Gastroesophageal sphincter (tissue), 3 donors: Measurements from ENCODE around the gene OGFR.

Source experiments
- CTCF ChIP-seq, 4 experiments: fragments of 200-600 bp in 2 of 4; fragments of 450-650 bp in 2 of 4; sonication (generic) in 1 of 4; IDR thresholded peaks; one replicate each; pipeline ENCODE4 v1.5.1; 2017 to 2019; ENCODE audit warnings: antibody characterized with exemption in 4 of 4, mild to moderate bottlenecking in 2 of 4, moderate library complexity in 2 of 4
- EP300 ChIP-seq: sonication (generic); formaldehyde crosslinking; IDR thresholded peaks from one replicate; pipeline ENCODE4 v1.6.1; 2017; ENCODE audit warnings: antibody characterized with exemption, mild to moderate bottlenecking

GRCh38 chr20:62852196-62852595 lies 47.6 kb downstream of the OGFR start:
- TF ChIP-seq CTCF (IDR thresholded peaks at IDR 0.05) (no peak), EP300 (no peak)
